Measurements from ENCODE around the gene RNF130.
"Not testable (repeated sequence)": the region's sequence is repeated elsewhere in the genome, so short reads cannot be mapped to it uniquely, and the experiment has no call there.

RNF130 gene

DNA sequence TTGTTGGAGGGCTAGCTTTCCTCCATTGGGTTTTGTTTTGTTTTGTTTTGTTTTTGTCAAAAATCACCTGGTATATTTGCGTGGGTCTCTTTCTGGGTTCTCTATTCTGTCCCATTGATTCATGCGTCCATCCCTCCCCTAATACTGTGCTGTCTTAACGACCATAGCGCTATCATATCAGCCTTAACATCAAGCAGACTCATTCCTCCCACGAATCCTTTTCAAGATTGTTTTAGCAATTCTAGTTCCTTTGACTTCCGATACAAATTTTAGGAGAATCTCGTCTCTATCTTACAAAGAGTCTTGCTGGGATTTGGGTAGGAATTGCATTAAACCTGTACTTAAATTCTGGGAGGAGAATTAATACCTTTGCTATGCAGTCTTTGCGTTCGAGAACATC is 31.1 kb upstream of the RNF130 start:
- no peak for DNase-seq

- DNase-seq = no peak
Observed at GRCh38 chr5:180101451-180102105, 30.0 kb upstream of the RNF130 start.

- no peak for DNase-seq
Observed at GRCh38 chr5:180100621-180101450, 29.3 kb upstream of the RNF130 start.

- DNase-seq = no peak
Observed at GRCh38 chr5:180099733-180100611, 28.4 kb upstream of the RNF130 start.

- DNase-seq = no peak
Observed at GRCh38 chr5:180098991-180099732, 27.6 kb upstream of the RNF130 start.

- DNase-seq = no peak
Observed at GRCh38 chr5:180098526-180098925, 27.0 kb upstream of the RNF130 start.

DNA sequence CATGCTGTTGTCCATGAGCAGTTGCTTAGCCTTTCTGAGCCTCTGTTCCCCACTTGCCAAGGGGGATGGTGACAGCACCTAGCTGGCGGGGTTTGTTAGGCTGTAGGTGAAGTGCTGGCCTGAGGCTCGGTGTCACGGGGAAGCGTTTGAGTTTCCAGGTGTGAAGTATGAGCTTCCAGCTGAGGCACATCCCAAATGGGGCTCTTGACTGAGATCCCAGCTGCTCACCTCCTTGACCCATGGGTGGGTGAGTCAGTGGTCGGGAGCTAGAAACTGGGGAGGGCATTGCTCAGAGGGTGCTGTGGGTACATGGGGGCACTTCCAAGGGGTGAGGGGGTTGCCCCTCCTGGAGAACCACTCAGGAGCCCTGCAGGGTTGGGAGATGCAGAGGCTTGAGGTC is 26.4 kb upstream of the RNF130 start:
- DNase-seq = no peak

DNA sequence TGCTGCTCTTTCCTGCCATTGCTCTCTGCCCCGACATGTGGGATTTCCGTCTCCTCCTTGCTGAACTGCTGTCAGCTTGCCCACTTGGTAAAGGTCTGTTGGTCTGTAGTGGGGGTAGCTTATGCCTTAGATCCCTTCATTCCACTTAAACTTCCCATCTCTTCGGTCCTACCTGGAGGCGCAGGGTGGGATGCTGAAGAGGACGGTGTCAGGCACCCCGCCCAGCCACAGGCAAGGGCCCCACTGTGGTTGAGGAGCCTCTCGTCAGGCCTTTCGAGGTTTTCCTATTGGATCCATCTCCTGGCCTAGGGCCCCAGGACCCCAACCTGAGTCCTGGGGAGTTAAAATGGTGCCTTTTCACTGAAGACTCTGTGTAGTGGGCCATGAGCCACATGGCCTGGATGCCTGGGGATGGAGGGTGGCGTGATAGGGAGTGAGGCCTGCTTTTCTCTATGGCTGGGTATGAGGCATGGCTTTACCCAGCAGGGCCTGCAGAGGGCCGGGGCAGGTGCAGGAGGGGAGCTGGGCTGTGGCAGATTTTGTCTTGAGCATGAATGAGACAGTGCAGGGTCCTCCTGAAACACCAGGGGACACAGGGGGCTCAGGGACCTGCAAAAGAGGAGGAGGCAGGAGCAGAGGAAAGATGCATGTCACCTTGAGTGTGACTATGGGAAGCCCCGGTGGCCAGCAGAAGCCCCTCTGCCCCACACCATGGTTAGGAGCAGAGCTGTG is 25.8 kb upstream of the RNF130 start:
- no peak for DNase-seq

DNA sequence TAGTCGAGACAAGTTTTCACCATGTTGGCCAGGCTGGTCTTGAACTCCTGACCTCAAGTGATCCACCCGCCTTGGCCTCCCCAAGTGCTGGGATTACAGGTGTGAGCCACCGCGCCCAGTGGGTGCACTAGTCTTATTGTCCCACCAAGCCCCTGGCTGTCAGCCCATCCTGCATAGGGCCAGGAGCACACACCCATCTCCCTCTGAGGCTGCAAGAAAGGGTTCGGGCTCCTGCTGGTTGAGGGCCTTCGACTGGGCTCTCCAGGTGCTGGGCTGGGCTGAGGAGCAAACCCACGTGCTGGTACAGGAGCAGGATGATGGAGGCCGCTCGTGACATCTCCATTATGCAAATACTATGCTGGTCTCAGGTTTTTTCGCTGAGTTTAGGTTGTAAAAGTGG is 25.1 kb upstream of the RNF130 start:
- DNase-seq = no peak

GRCh38 chr5:180095545-180095944 is 24.0 kb upstream of the RNF130 start:
- no peak for DNase-seq

- DNase-seq = no peak
Observed at GRCh38 chr5:180093651-180094382, 22.3 kb upstream of the RNF130 start.

GRCh38 chr5:180093241-180093640 is 21.7 kb upstream of the RNF130 start:
- DNase-seq = no peak

- no peak for DNase-seq
Observed at GRCh38 chr5:180090769-180091546, 19.4 kb upstream of the RNF130 start.

DNA sequence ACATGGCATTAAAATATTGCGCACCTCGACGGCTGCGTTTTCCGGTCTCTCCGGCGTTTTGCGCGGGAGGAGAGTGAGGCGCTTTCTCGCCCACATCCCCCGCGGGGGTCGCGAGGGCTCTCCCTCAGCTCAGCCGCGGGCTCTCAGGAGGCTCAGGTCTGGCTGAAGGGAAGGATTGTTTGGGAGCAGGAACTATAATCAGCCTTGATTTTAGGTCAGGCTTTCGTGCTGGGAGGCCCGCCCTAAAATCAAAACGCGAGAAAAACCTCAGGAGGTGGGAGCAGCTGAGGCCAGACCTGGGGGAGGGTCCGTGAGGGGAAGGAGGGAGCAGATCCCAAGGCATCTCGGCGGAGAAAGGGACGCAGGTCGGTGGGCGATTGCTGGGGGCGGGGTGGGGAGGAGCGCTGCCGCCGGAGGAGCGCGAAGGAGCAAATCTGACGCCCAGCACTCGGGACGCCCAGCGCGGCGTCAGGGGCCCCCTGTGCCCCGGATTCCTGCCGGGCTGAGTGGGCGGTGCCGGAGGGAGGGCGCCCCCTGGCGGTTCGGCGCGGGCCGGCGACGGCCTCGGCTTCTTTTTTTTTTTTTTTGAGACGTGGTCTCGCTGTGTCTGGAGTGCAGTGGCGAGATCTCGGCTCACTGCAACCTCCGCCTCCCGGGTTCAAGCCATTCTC is 18.7 kb upstream of the RNF130 start:
- DNase-seq = peak; percentile 75

DNA sequence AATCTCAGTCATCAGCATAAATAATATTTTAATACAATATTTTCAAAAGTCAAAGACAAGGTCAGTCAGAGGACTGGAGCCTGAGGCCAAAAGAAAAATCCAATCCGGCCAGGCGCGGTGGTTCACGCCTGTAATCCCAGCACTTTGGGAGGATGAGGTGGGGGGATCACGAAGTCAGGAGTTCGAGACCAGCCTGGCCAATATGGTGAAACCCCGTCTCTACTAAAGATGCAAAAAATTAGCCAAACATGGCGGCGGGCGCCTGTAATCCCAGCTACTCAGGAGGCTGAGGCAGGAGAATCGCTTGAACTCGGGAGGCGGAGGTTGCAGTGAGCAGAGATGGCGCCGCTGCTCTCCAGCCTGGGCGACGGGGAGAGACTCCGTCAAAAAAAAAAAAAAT is 18.1 kb upstream of the RNF130 start:
- DNase-seq = not testable (repeated sequence)

DNA sequence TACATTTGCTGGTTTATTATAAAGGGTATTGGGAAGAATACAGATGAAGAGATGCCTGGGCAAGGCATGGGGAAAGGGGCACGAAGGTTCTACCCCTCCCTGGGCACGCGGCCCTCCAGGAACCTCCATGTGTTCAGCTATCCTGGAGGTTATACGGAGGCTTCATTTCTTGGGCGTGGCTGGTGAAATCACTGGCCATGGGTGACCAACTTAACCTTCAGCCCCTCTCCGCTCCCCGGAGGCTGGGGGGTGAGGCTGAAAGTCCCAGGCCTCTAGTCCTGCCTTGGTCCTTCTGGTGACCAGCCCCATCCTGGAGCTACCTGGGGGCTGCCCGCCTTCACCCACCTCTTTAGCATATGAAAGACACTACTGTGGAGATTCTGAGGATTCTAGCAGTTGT is 17.0 kb upstream of the RNF130 start:
- no peak for DNase-seq

DNA sequence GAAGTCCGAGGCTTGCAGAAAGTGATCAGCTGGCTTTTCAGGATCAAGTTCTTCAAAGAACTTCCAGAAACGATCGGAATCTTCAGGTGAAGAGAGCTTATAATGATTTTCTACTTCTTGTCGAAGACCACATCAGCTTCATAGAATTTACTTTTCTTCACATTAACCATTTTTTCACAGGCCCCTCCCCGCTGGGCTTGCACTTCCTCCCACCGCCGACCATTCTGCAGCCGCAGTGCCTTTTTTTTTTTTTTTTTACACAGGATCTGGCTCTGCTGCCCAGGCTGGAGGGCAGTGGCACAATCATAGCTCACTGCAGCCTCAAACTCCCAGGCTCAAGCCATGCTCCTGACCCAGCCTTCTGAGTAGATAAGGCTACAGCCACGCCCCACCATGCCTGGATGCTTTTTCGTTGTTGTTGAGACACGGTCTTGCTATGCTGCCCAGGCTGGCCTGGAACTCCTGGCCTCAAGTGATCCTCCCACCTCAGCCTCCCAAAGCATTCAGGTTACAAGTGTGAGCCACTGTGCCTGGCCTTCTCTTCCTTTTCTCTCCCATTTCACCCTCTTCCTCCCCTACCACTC is 15.3 kb upstream of the RNF130 start:
- DNase-seq = no peak

DNA sequence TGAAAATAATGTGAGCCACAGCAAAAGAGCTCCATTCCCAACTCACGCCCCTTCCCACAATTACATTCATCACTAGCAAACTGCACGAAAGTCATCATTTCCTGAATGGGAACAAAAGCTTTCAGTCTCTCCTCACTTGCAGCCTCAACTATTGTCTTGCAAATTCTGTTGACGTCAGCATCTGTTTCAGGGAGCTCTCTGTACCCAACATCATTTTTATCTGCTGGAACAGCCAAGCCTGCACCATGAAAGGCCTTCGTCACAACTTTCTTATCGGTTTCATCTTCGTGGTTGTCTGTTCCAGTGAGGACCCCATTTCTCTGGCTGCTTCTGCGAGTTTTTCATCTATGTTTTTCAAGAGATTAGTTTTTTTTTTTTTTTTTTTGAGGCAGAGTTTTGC is 14.3 kb upstream of the RNF130 start:
- DNase-seq = peak; percentile 61
